Chondrocyte (in vitro differentiated cells): Measurements from ENCODE around the gene ATG7. TPM values are rescaled to one million over a fixed set of nuclear protein-coding genes. Genes with fewer than 3 reads are reported as not detected.
A peak's percentile ranks its signal among the peaks of the same experiment; 100 is the strongest.
"Not testable (repeated sequence)": the region's sequence is repeated elsewhere in the genome, so short reads cannot be mapped to it uniquely, and the experiment has no call there.

ENCODE experiments used
- DNase-seq: peaks from one replicate; pipeline ENCODE4 v3.0.0; 2021; ENCODE audit warnings: mixed read lengths, low spot score
- H3K27ac Mint-ChIP-seq: one replicate; pipeline ENCODE4 v1.8.0; 2021; ENCODE audit warnings: mild to moderate bottlenecking, moderate library complexity, mixed read lengths; ENCODE audit not compliant: unreplicated experiment
- H3K27me3 Mint-ChIP-seq: 2 replicates; pipeline ENCODE4 v1.8.0; 2021; ENCODE audit warnings: low read depth, mixed read lengths
- H3K36me3 Mint-ChIP-seq: 2 replicates; pipeline ENCODE4 v1.8.0; 2021; ENCODE audit warnings: low read depth, mixed read lengths
- H3K4me1 Mint-ChIP-seq: 2 replicates; pipeline ENCODE4 v1.8.0; 2021; ENCODE audit warnings: low read depth, mild to moderate bottlenecking, mixed read lengths
- H3K4me3 Mint-ChIP-seq: one replicate; pipeline ENCODE4 v1.8.0; 2021; ENCODE audit warnings: mild to moderate bottlenecking, moderate library complexity, mixed read lengths; ENCODE audit not compliant: unreplicated experiment
- H3K9me3 Mint-ChIP-seq: 2 replicates; pipeline ENCODE4 v1.8.0; 2021; ENCODE audit warnings: low read depth, mixed read lengths
- total RNA-seq: library from RNA; stranded (reverse); gene quantifications from 3 replicates; pipeline ENCODE4 v1.2.1, GENCODE V29; 2021
- TF ChIP-seq, protein P1 (sequence below): fragments of 200-600 bp; sonication (generic); IDR thresholded peaks from 2 replicates; pipeline ENCODE4 v1.5.0; 2021; ENCODE audit warnings: antibody characterized with exemption, mild to moderate bottlenecking, moderate library complexity

Gene ATG7
- total RNA-seq, 1 donor from 2014 or later, result 27.4 TPM

DNA sequence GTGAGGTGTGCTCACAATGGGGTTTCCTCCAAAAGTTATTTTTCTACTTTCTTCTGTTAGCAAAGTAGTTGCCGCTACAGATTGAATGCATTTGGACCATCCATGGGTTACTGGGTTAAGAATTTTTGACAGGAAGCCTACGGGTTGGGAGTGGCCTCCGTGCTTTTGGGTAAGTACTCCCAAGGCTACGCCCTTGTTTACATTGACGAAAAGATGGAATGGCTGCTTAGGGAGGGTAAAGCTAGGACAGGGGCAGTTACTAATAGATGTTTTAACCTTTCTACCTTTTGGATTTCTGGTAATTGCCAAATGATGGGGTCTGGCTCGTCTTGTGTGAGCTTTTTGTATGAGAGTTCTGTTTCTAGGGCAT is 20.4 kb upstream of the ATG7 start:
- no peaks in the 10 kb centered on the region for H3K9me3 Mint-ChIP-seq
- peaks cover 23% of the 10 kb centered on the region for H3K4me1 Mint-ChIP-seq
- H3K36me3 Mint-ChIP-seq, result peaks cover 10% of the 10 kb centered on the region
- no peak for DNase-seq
- H3K27me3 Mint-ChIP-seq, result no peaks in the 10 kb centered on the region
- no peak overlapping the region for H3K4me3 Mint-ChIP-seq
- TF ChIP-seq, protein P1, sequence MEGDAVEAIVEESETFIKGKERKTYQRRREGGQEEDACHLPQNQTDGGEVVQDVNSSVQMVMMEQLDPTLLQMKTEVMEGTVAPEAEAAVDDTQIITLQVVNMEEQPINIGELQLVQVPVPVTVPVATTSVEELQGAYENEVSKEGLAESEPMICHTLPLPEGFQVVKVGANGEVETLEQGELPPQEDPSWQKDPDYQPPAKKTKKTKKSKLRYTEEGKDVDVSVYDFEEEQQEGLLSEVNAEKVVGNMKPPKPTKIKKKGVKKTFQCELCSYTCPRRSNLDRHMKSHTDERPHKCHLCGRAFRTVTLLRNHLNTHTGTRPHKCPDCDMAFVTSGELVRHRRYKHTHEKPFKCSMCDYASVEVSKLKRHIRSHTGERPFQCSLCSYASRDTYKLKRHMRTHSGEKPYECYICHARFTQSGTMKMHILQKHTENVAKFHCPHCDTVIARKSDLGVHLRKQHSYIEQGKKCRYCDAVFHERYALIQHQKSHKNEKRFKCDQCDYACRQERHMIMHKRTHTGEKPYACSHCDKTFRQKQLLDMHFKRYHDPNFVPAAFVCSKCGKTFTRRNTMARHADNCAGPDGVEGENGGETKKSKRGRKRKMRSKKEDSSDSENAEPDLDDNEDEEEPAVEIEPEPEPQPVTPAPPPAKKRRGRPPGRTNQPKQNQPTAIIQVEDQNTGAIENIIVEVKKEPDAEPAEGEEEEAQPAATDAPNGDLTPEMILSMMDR, result no peak
- H3K27ac Mint-ChIP-seq, result no peak overlapping the region

DNA sequence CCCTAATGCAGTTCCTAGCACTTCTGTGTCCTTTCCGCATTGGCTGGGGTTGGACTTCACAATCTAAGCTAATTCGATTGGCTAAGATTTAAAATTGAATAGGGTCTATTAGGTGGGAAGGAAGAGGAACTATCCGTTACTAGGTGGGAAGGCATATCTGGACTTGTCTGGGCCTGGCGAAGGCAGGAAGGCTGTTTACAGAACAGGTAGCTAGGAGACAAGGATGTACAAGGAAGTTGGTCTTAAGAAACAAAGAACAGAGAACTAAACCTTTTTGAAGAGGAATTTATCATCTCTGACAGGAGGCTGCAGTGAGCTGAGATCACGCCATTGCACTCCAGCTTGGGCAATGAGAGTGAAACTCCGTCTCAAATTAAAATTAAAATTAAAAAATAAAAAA is 17.3 kb upstream of the ATG7 start:
- no peaks in the 10 kb centered on the region for H3K9me3 Mint-ChIP-seq
- no peak for DNase-seq
- H3K4me1 Mint-ChIP-seq, result peaks cover 18% of the 10 kb centered on the region
- H3K27me3 Mint-ChIP-seq, result no peaks in the 10 kb centered on the region
- TF ChIP-seq, protein P1, result no peak
- H3K27ac Mint-ChIP-seq, result no peak overlapping the region
- H3K4me3 Mint-ChIP-seq, result no peak overlapping the region
- peaks cover 16% of the 10 kb centered on the region for H3K36me3 Mint-ChIP-seq

DNA sequence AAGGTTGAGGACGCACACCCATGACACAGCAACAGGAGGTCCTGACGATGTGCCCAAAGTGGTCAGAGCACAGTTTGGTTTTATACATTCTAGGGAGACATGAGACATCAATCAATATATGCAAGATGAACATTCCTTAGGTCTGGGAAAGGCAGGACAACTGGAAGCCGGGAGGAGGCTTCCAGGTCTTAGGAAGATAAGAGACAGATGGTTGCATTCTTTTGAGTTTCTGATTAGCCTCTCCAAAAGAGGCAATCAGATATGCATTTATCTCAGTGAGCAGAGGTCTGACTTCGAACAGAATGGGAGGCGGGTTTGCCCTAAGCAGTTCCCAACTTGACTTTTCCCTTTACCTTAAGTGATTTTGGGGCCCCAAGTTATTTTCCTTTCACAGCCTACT is 16.7 kb upstream of the ATG7 start:
- not testable (repeated sequence) for H3K9me3 Mint-ChIP-seq, DNase-seq, H3K4me3 Mint-ChIP-seq, H3K27me3 Mint-ChIP-seq, H3K27ac Mint-ChIP-seq
- Mint-ChIP-seq H3K4me1 (peaks cover 15% of the 10 kb centered on the region), H3K36me3 (peaks cover 22% of the 10 kb centered on the region)

DNA sequence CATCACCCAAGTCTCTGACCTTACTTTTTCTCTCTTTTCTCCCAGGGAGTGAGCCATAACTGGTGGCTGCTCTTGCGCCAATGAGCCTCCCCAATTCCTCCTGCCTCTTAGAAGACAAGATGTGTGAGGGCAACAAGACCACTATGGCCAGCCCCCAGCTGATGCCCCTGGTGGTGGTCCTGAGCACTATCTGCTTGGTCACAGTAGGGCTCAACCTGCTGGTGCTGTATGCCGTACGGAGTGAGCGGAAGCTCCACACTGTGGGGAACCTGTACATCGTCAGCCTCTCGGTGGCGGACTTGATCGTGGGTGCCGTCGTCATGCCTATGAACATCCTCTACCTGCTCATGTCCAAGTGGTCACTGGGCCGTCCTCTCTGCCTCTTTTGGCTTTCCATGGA is 13.2 kb upstream of the ATG7 start:
- Mint-ChIP-seq H3K27me3 (no peaks in the 10 kb centered on the region), H3K4me1 (no peaks in the 10 kb centered on the region), H3K36me3 (peaks cover 28% of the 10 kb centered on the region), H3K4me3 (no peak overlapping the region), H3K27ac (no peak overlapping the region), H3K9me3 (no peaks in the 10 kb centered on the region)
- TF ChIP-seq, protein P1, result peak; percentile 14
- DNase-seq, result no peak

DNA sequence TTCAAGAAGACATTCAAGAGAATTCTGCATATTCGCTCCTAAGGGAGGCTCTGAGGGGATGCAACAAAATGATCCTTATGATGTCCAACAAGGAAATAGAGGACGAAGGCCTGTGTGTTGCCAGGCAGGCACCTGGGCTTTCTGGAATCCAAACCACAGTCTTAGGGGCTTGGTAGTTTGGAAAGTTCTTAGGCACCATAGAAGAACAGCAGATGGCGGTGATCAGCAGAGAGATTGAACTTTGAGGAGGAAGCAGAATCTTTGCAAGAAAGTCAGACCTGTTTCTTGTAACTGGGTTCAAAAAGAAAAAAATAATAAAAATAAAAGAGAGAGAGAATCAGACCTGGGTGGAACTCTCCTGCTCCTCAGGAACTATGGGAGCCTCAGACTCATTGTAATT is 11.7 kb upstream of the ATG7 start:
- Mint-ChIP-seq H3K27me3 (no peaks in the 10 kb centered on the region), H3K27ac (no peak overlapping the region), H3K4me3 (no peak overlapping the region), H3K36me3 (peaks cover 24% of the 10 kb centered on the region), H3K4me1 (no peaks in the 10 kb centered on the region), H3K9me3 (no peaks in the 10 kb centered on the region)
- no peak for DNase-seq
- TF ChIP-seq, protein P1, result no peak

DNA sequence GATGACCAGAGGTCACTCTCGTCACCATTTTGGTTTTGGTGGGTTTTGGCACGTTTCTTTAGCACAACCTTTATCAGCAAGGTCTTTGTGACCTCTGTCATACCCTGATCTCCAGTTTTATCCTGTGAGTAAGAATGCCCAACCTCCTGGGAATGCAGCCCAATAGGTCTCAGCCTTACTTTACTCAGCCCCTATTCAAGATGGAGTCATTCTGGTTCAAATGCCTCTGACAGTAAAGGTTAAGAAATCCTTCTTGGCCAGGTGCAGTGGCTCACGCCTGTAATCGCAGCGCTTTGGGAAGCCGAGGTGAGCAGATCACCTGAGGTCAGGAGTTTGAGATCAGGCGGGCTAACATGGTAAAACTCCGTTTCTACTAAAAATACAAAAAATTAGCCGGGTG is 3.2 kb upstream of the ATG7 start:
- DNase-seq, result no peak
- peaks cover 1% of the 10 kb centered on the region for H3K36me3 Mint-ChIP-seq
- H3K27me3 Mint-ChIP-seq, result no peaks in the 10 kb centered on the region
- H3K9me3 Mint-ChIP-seq, result no peaks in the 10 kb centered on the region
- H3K4me1 Mint-ChIP-seq, result peaks cover 28% of the 10 kb centered on the region
- H3K27ac Mint-ChIP-seq, result no peak overlapping the region
- TF ChIP-seq, protein P1, result no peak
- H3K4me3 Mint-ChIP-seq, result no peak overlapping the region
